Astrocyte of the spinal cord (primary cell): ENCODE measurements around the gene DMWD.

Source experiments
- DNase-seq: peaks from one replicate; pipeline ENCODE4 v3.0.0; 2011; ENCODE audit warnings: low read depth, low spot score
- H3K4me3 ChIP-seq: 2 replicates; pipeline ENCODE4 v1.5.1; 2011; ENCODE audit warnings: low read depth, mild to moderate bottlenecking, low read length, moderate library complexity
- in situ Hi-C: cut with HindIII; loops from 2 replicates; pipeline ENCODE4 v1.10.0; 2017; ENCODE audit warnings: low sequenced_read_pairs
- TF ChIP-seq, protein P1 (sequence below): IDR thresholded peaks from 2 replicates; pipeline ENCODE4 v1.5.1; 2012; ENCODE audit warnings: low read depth, mild to moderate bottlenecking, low read length, inconsistent platforms

Gene DMWD

GRCh38 chr19:45826934-45827333, 34.3 kb upstream of the DMWD start:
- no peak for DNase-seq
- no peak overlapping the region for H3K4me3 ChIP-seq
- in situ Hi-C loops: no loop called here
- TF ChIP-seq, protein P1, sequence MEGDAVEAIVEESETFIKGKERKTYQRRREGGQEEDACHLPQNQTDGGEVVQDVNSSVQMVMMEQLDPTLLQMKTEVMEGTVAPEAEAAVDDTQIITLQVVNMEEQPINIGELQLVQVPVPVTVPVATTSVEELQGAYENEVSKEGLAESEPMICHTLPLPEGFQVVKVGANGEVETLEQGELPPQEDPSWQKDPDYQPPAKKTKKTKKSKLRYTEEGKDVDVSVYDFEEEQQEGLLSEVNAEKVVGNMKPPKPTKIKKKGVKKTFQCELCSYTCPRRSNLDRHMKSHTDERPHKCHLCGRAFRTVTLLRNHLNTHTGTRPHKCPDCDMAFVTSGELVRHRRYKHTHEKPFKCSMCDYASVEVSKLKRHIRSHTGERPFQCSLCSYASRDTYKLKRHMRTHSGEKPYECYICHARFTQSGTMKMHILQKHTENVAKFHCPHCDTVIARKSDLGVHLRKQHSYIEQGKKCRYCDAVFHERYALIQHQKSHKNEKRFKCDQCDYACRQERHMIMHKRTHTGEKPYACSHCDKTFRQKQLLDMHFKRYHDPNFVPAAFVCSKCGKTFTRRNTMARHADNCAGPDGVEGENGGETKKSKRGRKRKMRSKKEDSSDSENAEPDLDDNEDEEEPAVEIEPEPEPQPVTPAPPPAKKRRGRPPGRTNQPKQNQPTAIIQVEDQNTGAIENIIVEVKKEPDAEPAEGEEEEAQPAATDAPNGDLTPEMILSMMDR: no peak

GRCh38 chr19:45825917-45826893, 33.6 kb upstream of the DMWD start:
- H3K4me3 ChIP-seq: no peak overlapping the region
- DNase-seq: no peak
- in situ Hi-C loops: no loop called here
- TF ChIP-seq, protein P1: no peak

DNA sequence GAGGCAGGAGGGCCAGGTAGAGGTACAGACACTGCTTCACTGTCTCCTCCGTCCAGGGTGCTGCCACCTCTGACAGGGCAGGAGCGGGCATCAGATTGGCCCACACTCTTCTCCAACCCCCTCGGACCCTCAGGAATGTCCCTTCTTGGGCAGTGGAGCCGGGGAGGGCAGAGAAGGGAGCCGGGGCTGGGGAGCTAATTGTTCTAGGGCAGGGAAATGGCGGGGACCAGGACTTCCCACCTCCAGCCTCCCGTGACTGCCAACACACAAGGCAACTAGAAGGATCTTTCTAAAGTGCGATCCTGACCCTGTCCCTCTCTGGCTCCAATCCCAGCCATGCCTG, 32.6 kb upstream of the DMWD start:
- H3K4me3 ChIP-seq: no peak overlapping the region
- DNase-seq: no peak
- TF ChIP-seq, protein P1: no peak
- in situ Hi-C loops: no loop called here

- in situ Hi-C loops: no loop called here
- TF ChIP-seq, protein P1: no peak
- no peak overlapping the region for H3K4me3 ChIP-seq
- DNase-seq: no peak
These were observed 32.1 kb upstream of the DMWD start for GRCh38 chr19:45824531-45825262.

GRCh38 chr19:45824041-45824471, 31.4 kb upstream of the DMWD start:
- H3K4me3 ChIP-seq: no peak overlapping the region
- TF ChIP-seq, protein P1: no peak
- no peak for DNase-seq
- in situ Hi-C loops: no loop called here

- no peak for DNase-seq
- TF ChIP-seq, protein P1: no peak
- H3K4me3 ChIP-seq: no peak overlapping the region
- in situ Hi-C loops: no loop called here
These were observed 30.5 kb upstream of the DMWD start for GRCh38 chr19:45823182-45823581.
